HG03521 (cell line): Measurements from ENCODE around the gene CCDC182.

ENCODE experiments used
- ATAC-seq: cut with Tn5 transposase; IDR thresholded peaks from one replicate; pipeline ENCODE4 v1.9.1; 2021; ENCODE audit warnings: mild to moderate bottlenecking, moderate library complexity; ENCODE audit not compliant: unreplicated experiment

Gene CCDC182

DNA sequence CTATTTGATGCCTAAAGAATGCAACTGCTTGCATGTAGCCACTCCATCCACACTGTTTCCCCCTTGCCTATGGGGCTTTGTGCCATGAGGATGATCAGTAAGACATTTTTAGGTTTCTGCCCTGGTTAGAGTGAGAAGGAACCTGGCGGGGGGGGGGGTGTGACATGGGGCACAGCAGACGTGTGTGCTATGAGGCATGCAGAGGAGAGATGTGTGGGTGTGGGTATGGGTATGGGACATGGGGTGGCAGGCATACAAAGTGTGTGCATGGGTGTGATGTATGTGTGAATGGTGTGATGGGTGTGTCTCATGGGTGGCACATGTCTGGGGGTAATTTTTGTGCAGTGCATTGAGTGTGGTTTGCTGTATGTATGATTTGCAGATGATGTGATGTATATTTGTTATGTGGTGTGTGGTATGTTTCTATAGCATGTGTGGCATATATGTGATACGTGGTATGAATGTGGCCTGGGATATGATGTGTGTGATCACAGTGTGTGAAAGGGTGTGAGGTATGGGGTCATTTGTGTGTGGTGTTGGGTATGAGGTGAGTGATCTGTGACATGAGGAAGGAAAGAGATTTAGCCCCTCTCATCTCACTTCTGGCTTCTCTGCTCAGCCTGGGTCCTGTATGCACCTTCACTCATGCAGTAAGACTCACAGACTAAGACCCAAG is 14.9 kb downstream of the CCDC182 start:
- no peak for ATAC-seq

DNA sequence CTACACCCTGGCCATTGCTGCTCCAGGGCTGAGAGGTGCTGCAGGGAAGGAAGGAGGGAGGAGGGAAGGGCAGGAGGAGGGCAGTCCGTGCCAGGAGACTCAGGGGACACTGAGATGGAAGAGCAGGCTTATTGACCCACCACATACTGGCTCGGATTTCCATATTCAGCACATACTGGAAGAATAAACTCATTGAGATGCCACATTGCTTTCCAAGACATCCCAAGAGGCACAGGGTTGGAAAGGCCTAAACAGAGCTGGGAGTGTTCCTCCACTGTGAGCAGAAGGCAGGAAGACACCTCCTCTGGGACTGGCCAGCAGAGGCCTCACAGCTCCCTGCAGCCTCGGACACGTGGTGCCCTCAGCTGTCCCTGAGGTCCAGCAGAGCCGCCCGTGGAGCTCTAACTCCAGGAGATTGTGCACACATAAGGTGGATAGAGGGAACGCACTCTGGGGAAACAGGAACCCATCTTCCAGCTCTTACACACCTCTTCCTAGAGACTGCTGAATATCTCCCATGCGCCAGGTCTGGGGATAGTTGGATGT is 17.4 kb downstream of the CCDC182 start:
- no peak for ATAC-seq

DNA sequence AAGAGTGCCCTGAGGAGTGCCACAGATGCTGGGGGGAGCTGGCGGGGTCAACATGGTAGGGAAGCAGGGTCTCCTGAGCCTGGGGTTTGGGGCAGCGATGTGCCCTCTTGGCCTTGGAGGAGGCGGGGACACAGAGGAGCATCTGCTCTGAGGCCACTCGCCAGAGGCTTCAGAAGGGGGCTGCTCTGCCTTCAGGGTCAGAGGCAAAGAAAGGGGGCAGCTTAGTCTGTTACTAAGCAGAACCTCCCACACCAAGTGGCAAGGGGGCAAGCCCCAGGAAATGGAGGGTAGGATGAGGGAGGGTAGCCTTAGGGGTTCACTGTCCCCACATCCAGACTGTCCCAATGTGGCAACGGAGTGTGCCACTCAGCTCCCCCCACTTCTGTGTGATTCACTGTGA is 18.3 kb downstream of the CCDC182 start:
- no peak for ATAC-seq

DNA sequence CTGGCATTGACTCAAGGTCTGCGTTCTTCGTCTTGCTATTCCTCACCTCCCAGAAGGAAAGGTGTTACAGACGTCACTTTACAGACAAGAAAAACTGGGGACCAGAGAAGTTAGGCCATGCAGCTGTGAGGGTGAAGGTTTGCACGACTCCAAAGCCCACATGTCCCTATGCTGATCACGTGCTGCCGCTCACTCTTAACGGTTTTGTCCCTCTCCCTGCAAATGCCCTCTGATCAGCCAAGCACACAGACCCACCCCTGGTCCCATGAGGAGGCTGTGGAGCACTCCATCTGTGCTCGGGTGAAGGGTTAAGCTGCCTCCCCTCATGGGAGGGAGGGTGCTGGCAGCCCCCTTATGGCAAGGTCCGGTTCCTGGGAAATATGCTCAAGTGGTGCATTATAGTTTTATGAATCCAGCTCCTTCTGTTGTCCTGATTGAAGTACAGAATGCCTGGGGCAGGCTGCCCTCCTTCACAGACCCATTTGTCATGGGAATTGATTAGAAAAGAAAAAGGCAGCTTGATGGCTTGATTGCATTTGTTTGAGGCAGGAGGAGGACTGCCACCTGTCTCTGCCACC is 18.8 kb downstream of the CCDC182 start:
- no peak for ATAC-seq

DNA sequence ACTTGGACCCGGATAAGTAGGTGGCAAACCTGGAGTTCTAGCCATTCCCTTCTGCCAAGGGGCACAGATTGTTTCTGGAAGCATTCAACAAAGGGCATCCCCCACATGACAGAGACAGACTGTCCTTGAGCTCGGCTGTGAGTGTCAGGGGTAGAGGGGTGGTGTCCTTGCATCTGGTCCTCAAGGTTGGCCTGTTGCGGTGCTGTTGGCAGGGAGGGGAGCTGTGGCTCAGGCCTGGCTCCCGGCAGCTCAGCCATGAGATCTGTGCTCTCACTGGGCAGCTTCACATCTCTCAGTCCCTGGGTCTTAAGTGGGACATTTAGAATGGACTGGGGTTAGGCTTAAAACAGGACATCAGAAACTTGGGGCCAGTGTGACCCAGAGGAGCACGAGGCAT is 20.4 kb downstream of the CCDC182 start:
- ATAC-seq: no peak

DNA sequence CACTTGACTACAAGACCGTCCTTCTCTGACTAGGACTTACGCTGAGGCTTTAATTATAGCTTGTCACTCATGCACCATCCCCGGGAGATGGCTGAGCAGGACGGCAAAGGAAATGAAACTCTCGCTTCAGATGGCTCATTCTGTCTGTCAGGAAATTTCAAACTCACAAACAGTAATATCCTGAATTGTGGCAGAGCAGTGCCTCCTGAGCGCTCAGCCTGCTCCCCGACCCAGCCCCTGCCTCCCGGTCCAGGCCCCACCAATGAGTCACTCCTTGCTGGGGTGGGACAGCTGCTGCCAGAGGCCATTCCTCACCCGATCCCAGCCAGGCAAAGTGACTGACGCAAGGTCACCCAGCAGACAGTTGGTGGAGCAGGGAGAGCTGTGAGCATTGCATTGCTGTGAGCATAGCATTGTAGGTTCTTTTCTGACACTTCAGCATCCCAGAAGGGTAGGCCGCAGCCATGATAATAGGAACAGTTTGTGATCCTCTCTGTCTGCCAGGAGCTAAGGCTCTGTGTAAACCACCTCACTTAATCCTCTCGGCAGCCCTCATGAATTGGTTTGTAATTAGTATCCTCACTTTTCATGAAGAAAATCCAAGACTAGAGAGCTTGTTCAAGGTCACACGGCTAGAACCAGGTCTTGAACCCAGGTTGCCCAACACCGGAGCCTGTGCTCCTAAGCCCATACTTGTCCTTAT is 20.9 kb downstream of the CCDC182 start:
- ATAC-seq: no peak

DNA sequence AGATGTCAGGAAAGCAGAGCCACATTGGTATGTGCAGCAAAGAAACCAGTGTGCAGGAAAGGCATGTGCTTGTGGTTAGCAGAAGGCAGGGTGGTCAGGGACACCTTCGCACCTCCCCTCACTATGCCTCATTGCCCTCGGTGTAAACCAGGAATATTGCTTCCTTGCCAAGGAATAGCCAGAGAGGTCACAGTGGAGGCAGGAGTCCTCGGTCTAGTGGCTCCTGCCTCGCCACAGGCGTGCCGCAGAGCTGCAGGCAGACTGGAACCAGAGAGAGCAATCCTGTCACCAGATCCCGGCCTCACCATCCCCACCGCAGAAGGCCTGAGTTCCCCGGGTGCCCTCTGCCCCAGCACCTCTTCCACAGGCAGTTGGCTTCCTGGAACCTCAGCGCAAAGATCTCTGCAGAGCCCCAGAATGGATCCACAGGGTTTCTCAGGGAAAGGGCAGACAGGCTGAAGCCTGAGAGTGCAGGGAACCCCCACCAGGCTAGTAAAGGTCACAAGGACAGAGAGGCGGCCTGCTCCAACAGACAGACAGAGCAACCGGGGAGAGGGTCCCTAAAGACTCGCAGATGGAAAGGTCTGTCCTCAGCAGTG is 21.6 kb downstream of the CCDC182 start:
- ATAC-seq: no peak

DNA sequence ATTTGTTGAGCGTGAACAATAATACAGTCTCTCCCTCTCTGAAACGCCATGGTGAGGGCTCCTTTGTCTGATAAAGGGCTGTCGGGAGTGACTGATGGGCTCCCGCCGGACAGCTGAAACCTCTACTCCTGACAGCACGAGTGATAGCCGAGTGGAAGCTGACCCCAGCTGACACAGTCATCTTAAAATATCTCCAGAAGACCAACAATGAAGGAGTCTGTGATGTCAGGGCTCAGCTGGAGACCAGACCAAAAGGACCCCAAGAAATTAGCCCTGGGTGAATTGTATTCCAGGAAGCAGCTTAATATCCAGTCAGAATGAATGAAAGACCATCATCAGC is 22.4 kb downstream of the CCDC182 start:
- ATAC-seq: no peak

DNA sequence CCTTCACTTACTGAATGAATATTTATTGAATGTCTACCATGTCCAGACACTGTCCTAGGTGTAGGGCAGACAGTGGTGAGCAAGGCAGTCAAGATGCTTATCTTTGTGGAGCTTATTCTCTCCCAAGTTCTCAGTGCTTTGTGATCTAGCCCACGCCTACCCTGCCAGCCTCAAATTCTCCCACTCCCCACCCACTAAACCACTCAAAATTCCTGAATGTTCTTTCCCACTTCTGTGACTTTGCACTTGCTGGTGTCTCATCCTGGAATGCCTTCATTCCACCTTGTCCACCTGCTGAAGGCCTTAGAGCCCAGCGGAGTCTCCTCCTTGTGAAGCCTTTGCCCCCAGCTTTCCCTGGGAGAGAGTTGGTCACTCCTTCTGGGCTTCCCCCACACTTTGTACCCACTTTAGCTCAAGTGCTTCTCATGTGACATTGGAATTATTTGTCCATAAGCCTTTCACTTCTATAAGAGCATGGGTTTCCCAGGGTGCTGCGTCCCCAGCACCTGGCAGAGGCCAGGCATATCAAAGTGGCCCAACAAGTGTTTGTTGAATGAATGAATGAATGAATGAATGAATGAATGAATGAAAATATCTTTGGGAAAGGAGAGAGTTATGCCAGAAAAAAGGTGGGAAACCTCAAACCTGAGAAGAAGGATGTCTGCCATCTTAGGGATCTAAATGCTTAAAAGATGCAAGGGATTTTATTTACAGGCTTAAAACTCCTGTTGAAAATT is 23.0 kb downstream of the CCDC182 start:
- no peak for ATAC-seq

DNA sequence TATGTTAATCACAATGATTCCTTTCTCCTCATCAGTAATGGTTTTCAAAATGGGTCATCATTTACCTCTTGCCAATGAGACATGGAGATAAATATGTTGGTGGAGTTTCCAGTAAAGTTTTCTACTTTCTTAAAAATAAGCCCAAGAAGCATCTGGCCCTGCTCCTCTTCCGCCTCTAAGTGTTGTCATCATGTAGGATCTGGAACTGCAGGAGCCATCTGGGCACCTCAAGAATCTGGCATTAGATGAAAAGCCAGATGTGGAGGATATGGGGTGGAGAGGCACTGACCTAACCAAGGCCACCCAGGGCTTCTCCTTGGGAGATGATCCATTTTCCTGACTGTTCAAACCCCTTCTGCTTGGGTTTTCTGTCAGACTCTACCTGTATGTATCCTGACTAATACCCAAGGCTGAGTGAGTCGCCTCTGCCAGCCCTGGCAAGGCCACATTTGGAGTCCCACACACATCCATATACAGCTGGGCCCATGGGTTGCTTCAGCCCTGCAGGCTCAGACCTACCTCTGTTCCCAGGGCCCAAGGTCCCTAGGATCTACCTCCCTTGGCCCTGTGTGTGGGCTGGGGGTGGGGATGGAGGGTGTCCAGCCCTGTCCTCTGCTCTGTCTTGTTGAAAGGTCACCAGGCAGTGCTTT is 24.6 kb downstream of the CCDC182 start:
- no peak for ATAC-seq

DNA sequence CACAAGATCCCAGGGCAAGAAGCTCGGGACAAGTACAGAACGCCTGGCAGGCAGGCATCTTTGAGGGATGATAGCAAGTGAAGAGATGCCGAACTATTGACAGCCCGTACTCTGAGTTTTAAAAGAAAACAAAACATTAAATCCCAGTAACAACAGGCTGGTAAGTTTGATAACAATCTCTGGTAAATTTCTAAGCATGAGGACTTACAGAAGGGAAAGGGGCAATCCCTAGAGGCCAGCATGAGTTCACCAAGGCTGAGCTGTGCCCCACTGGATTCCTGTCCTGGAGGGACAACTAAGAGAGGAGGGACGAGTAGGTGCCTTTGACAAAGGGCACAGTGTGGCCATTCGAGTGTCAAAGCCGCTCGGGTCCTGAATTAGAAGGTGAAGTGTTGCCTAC is 26.2 kb downstream of the CCDC182 start:
- ATAC-seq: no peak

DNA sequence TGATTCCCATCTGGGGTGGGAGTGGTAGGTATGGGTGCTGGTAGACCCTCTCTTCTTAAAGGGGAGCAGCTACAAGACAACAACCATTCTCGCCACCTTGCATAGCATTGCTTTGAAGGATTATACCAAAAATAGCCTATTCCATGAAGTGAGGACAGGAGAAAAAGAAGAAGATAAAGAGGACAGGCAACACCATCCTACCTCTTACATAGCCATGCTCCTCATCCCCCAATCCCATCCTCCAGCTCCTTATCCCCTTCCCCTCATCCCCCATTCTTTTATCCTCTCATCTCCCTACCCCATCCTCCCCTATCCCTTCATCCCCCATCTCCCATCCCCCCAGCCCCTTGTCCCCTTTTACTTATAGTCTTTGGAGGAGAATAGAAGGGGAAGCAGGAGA is 29.1 kb downstream of the CCDC182 start:
- ATAC-seq: no peak

DNA sequence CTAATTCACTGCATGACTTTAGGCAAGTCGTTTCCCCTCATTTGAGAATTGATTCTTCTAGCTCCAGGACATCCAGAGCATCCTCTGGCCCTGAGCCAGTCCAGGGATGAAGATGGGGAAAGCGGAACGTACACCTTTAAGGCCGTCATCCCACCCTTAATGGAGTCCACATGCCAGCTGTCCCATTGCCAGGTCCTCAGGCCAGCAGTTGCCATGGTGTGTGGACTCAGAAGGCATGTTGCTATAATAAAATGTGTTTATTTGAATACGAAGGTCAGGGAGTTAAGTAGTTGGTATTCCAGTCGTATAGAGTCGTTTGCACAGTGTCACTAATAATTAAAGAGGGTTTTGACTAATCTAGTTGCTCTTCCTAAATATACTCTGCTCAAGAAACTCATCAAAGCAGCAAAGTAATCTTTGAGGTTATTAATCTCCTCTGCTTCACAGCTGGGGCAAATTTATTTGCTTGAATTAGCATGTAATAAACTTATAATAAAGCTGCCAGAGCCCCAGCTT is 30.4 kb downstream of the CCDC182 start:
- no peak for ATAC-seq

DNA sequence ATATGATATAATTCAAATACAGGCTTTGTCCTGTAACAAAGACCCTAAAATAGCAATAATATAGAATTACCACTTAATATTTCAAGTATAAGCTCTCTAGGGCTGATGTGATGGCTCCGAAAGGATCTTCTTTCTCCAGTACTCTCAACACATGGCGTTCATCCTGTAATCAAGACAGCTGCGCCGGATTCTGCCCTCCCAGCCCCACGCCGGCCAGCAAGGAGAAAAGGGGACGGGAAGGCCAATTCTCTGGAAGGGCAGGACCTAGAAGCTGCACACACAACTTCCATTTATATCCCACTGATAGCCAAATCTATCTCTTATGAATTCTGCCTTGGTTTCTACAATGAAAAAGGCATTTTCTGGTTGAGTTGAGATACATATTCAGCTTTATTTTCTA is 32.0 kb downstream of the CCDC182 start:
- ATAC-seq: no peak

DNA sequence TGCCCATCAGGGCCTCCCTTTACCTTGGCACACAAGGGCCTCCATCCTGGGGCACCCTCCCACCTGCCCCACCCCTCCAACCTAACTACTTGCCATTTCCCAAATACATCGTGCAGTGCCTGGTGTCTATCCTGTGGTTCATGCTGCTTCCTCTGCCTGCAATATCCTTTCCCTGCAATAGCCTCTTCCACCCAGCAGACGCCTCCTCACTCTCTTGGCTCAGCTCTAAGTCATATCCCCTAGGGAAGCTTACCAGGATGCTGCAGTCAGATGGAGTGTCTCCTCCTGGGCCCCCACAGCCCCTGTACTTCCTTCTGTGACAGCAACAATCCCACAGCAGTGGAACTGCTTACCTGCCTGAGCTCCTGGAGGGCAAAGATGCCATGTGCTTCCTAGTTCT is 36.7 kb downstream of the CCDC182 start:
- ATAC-seq: no peak

DNA sequence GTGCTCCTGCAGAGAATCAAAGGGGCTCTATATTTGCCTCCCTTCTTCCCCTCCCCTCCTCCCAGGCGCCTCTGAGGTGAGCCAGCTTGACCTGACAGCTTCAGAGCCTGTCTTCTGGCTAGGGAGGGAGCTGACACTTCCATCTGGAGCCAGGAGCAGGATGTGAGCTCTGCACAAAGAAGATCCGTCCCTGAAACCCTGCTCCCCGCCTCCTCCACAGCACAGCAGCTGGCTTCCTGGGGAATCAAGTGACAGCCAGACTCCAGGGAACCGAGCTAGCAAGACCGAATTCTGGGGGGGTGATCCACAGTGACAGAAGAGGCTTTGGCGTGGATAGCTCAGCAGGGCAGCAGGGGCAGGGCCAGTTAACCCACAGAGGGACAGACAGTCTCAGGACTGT is 37.2 kb downstream of the CCDC182 start:
- ATAC-seq: no peak

DNA sequence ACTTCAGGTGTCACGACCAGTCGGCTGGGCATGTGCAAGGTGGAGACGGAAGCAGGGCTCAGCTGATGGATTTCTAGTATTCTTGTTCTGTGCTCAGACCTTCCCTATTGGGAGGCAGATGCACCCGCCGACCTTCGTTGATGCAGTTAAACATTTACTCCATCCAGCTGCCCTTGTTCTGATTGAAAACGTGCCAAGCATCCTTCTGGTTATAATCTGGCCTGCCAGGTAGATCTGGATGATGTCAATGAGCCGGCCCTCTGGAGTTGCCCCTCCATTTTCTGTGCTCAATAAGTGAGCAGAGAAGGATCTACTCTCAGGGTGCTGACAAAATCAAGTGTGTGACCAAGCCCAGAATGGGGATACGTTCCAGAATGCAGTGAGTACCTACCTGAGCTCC is 38.3 kb downstream of the CCDC182 start:
- ATAC-seq: no peak

DNA sequence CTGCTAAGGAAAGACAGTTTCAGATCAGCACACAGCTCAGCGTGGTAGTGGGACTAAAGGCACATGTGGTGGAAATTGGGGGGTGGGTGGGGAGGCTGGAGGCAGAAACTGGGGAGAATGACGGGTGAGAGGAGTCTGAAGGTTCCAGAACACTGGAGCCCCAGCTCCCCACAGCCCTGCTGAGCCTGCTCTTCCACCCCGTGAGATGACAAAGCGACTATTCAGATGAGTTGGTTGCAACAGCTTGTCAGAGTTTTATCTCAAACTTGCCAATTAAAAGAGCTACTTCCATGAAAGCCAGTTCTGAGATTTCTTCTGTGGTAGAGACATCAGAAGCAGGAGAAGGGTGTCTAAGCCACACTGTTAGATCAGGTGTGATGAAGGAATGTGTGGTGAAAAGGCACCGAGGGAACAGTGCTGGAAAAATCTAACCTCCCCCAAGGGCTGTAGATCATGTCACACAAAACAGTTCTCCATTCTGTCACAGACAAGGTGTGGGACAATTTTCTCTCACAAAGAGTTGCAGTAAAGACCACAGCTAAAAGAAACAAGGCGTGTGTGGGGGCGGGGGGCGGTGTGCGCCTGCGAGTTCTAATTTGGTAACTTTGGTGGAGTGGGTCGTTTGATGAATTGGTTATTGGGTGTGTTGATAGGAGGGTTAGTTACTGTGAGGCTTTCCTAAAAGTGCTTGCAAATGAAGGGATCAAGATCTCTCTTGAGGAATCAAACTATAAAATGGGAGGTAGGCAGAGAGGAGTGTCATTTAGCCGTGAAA is 39.0 kb downstream of the CCDC182 start:
- no peak for ATAC-seq

DNA sequence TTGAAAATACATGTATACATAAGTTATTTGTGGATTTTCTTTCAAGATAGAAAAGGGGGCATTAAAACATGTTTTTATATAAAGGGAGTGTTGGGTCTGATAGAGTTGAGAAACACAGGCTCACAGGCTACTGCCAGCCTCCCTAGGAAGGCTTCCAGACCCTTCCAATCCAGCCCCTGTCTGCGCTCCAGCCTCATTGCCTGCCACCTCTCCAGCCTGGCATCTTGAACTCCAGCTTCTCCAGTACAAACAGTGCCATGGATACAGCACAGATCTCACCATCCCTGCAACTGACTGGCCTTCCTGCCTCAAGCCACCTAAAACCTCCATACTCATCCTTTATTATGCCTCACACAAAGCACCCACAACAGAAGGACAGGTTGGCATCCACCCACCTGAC is 40.7 kb downstream of the CCDC182 start:
- ATAC-seq: no peak

DNA sequence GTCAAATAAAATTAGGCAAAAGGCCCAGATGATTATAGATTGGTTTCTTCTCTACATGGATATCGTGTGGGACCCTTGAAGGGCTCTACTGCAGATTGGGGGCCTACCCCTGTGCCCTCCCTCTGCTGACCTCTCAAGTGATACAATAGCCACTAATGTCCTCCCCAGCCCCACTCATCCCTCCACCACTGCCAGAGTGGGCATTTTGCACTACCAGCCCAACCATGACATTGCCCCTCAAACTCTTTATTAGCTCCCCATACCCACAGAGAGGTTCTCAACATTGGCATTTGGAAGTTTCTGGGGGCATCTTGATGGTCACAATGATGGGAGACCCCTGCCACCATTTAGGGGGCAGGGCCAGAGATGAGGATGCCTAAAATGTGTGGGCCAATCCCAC is 41.8 kb downstream of the CCDC182 start:
- ATAC-seq: no peak
